Measurements from ENCODE around the gene ZFP36L2. TPM values are rescaled to one million over a fixed set of nuclear protein-coding genes. Genes with fewer than 3 reads are reported as not detected.

Gene ZFP36L2
- total RNA-seq, 4 donors from 2014 or later, result 81.7 to 117 (median 85.7) TPM

DNA sequence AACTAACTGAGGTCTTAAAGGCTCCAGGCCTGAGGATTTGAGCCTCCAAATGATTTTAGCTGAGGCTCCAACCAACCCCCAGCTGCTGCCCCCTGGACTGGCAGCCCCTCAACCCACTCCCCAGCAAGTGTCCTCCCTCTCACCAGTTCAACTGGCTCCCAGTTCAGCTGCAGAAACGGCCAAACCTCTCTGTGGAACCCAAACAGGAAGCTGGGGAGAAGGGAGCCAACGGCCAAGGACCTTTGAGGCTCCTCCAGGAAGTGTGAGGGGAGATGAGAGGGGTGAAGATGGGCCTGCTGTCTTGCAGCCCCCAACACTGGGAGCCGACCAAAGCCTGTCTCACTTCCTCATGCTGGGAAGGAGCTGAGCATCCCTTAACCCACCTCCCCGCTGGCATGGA lies 24.9 kb downstream of the ZFP36L2 start:
- no peaks in the 10 kb centered on the region for H3K9me3 ChIP-seq
- H3K36me3 ChIP-seq, result no peaks in the 10 kb centered on the region
- H3K4me1 ChIP-seq, result no peaks in the 10 kb centered on the region
- TF ChIP-seq, protein P1, sequence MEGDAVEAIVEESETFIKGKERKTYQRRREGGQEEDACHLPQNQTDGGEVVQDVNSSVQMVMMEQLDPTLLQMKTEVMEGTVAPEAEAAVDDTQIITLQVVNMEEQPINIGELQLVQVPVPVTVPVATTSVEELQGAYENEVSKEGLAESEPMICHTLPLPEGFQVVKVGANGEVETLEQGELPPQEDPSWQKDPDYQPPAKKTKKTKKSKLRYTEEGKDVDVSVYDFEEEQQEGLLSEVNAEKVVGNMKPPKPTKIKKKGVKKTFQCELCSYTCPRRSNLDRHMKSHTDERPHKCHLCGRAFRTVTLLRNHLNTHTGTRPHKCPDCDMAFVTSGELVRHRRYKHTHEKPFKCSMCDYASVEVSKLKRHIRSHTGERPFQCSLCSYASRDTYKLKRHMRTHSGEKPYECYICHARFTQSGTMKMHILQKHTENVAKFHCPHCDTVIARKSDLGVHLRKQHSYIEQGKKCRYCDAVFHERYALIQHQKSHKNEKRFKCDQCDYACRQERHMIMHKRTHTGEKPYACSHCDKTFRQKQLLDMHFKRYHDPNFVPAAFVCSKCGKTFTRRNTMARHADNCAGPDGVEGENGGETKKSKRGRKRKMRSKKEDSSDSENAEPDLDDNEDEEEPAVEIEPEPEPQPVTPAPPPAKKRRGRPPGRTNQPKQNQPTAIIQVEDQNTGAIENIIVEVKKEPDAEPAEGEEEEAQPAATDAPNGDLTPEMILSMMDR (IDR thresholded peaks at IDR 0.05), result no peak
- intact Hi-C loops (cut with DNase I), result no loop called here
- no peak overlapping the region for H3K4me3 ChIP-seq
- DNase-seq (ENCODE audit: extremely low spot score), result no peak
- 80% methylated on average over 1 of the region's 4 CpGs for WGBS
- no peak overlapping the region for H3K27ac ChIP-seq (replicated peaks in 1 of 4)
- H3K27me3 ChIP-seq, result no peaks in the 10 kb centered on the region

DNA sequence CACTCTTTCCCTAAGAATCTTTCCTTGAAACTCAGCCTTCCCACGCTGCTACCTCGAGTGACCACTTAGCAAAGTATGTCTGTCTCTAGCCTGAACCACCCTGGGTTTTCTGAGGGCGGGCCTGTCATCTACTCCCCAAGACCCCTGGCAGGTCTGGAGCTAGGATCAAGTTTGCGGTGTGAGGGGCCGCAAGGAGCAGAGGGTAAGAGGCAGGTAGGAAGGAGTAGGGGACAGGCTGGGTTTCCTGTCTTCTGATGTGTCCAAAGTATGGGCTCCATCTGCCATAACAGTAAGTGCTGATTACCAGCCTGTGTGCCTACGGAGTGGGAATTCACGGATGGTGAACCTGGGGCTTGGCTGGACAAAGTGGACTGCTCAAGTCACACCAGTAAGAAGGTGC lies 25.4 kb downstream of the ZFP36L2 start:
- Histone ChIP-seq H3K27ac (replicated peaks in 1 of 4) (no peak overlapping the region), H3K9me3 (no peaks in the 10 kb centered on the region), H3K4me3 (no peak overlapping the region), H3K27me3 (no peaks in the 10 kb centered on the region), H3K4me1 (no peaks in the 10 kb centered on the region), H3K36me3 (no peaks in the 10 kb centered on the region)
- TF ChIP-seq POLR2AphosphoS5 (IDR thresholded peaks at IDR 0.05) (no peak), POLR2A (IDR thresholded peaks at IDR 0.05; ENCODE audit: low read depth) (no peak)
- TF ChIP-seq, protein P1 (IDR thresholded peaks at IDR 0.05), result no peak
- WGBS, result 93% methylated on average over 5 of the region's 7 CpGs
- intact Hi-C loops (cut with DNase I), result no loop called here
- DNase-seq (ENCODE audit: extremely low spot score), result no peak

DNA sequence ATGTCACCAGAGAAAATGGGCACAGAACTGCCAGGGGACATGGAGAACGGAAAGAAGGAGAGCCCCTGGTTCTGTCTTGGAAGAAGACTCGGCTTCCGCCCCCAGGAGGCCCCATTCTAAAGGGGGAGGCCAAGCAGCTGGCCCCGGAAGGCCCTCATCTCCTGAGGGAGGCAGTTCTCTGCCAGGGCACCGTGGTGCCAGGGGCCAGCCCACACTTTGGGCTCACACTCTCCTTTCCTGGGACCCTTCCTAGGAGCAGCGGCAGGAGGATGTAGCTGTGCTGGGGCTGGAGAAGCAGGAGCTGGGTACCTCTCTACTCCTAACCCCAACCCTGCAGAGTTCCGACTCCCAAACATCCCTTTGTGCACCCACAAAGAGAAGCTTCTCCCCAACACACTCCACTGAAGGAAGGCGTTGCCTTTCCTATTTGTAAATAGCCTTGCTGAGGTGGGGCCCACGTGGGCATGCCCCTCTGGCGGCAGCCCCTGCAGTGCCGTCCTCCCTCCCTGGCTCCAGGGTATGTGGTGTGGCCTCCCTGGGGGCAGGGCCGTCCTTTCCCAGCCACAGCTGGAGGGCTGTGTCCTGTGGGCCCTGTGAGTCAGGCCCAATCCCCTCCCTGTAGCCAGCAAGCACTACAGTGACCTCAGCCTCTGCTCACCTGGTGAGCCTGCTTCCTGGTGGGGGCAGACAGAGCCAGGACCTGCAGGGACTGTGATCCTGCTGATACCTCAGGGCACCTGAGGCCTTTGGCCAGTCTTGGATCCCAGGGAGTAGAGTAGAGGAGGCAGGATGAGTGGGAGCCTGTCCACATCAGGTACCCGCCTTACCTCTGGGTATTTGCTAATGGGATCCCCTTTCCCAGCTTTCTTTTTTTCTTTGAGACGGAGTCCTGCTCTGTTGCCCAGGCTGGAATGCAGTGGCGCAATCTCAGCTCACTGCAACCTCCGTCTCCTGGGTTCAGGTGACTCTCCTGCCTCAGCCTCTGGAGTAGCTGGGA lies 26.6 kb downstream of the ZFP36L2 start:
- Histone ChIP-seq H3K4me3 (no peak overlapping the region), H3K27me3 (no peaks in the 10 kb centered on the region), H3K4me1 (no peaks in the 10 kb centered on the region), H3K27ac (replicated peaks in 1 of 4) (no peak overlapping the region), H3K9me3 (no peaks in the 10 kb centered on the region), H3K36me3 (no peaks in the 10 kb centered on the region)
- intact Hi-C loops (cut with DNase I), result no loop called here
- TF ChIP-seq POLR2AphosphoS5 (IDR thresholded peaks at IDR 0.05) (no peak), EP300 (IDR thresholded peaks at IDR 0.05) (no peak), POLR2A (IDR thresholded peaks at IDR 0.05; ENCODE audit: low read depth) (no peak)
- TF ChIP-seq, protein P1 (IDR thresholded peaks at IDR 0.05), result no peak
- WGBS, result 87% methylated on average over 12 of the region's 16 CpGs
- DNase-seq (ENCODE audit: extremely low spot score), result no peak

DNA sequence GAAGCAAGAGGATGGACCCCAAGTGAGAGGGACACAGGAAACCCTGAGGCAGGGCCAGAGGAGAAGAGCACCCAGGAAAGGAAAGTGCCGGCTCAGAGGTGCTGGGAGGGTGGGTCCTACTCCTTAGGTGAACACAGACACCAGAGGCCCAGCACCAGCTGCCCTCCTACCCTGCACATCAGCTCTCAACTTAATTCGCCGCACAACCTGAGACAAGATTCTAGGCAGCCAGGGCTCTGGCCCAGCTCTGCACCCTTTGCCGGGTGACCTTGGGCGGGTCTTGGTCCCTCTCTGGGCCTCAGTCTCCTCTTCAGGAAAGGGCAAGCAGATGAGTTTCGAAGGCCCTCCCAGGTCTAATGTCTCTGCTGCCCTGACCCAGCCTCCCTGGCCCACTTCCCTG lies 28.1 kb downstream of the ZFP36L2 start:
- no peaks in the 10 kb centered on the region for H3K27me3 ChIP-seq
- 95% methylated on average over 6 of the region's 6 CpGs for WGBS
- TF ChIP-seq POLR2A (IDR thresholded peaks at IDR 0.05; ENCODE audit: low read depth), result no peak
- TF ChIP-seq POLR2AphosphoS5 (IDR thresholded peaks at IDR 0.05), result no peak
- TF ChIP-seq, protein P1 (IDR thresholded peaks at IDR 0.05), result no peak
- no peak for TF ChIP-seq EP300 (IDR thresholded peaks at IDR 0.05)
- no peak overlapping the region for H3K4me3 ChIP-seq
- intact Hi-C loops (cut with DNase I), result no loop called here
- H3K27ac ChIP-seq (replicated peaks in 1 of 4), result no peak overlapping the region
- H3K36me3 ChIP-seq, result no peaks in the 10 kb centered on the region
- H3K4me1 ChIP-seq, result no peaks in the 10 kb centered on the region
- DNase-seq (ENCODE audit: extremely low spot score), result no peak
- no peaks in the 10 kb centered on the region for H3K9me3 ChIP-seq

DNA sequence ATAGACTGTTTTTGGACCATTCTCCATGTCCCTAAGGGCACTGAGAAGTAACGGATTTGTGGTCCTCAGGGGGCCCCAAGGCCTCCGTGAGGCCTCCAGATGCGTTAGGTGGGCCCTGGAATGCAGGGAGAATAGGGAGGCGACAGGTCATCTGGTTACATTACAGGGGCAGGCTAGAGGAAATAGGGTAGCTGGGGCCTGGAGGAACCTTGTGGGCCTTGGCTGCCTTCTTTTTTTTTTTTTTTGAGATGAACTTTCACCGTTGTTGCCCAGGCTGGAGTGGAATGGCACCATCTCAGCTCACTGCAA lies 28.9 kb downstream of the ZFP36L2 start:
- WGBS, result 98% methylated on average over 5 of the region's 5 CpGs

More for the DNA sequence above, 28.9 kb downstream of the ZFP36L2 start:
- Histone ChIP-seq H3K9me3 (no peaks in the 10 kb centered on the region), H3K27me3 (no peaks in the 10 kb centered on the region), H3K36me3 (no peaks in the 10 kb centered on the region), H3K4me1 (no peaks in the 10 kb centered on the region), H3K27ac (replicated peaks in 1 of 4) (no peak overlapping the region), H3K4me3 (no peak overlapping the region)
- DNase-seq (ENCODE audit: extremely low spot score), result no peak
- no peak for TF ChIP-seq POLR2AphosphoS5 (IDR thresholded peaks at IDR 0.05)
- TF ChIP-seq EP300 (IDR thresholded peaks at IDR 0.05), result no peak
- TF ChIP-seq, protein P1 (IDR thresholded peaks at IDR 0.05), result no peak
- no peak for TF ChIP-seq POLR2A (IDR thresholded peaks at IDR 0.05; ENCODE audit: low read depth)
- intact Hi-C loops (cut with DNase I), result no loop called here
